SK-N-SH (cell line): Measurements from ENCODE around the gene CPLX3. TPM values are rescaled to one million over a fixed set of nuclear protein-coding genes. Genes with fewer than 3 reads are reported as not detected.

ENCODE experiments used
- CTCF ChIA-PET: fragments of 300-600, 350-600 bp; formaldehyde crosslinking; extraction: SDS; loops from one replicate; lab custom pipeline; 2021; lab: Yijun Ruan, JAX
- POLR2A ChIA-PET: fragments of 350-600 bp; sonication (Branson Sonifier 250); formaldehyde crosslinking; extraction: SDS; loops from one replicate; lab custom pipeline; 2020; ENCODE audit warnings: antibody characterized with exemption, inconsistent platforms; lab: Yijun Ruan, JAX
- DNase-seq: peaks from one replicate; pipeline ENCODE4 v3.0.0; 2012
- H2AFZ ChIP-seq: fragments of 200-600 bp; sonication (generic); 2 replicates; pipeline ENCODE4 v1.8.1; 2016; ENCODE audit warnings: antibody characterized with exemption, mild to moderate bottlenecking, low read depth
- H3F3A ChIP-seq: fragments of 200-600 bp; sonication (generic); replicated peaks from 2 replicates; pipeline ENCODE3; 2016; ENCODE audit warnings: antibody characterized with exemption, mild to moderate bottlenecking; ENCODE audit not compliant: insufficient read depth
- H3K27ac ChIP-seq, 2 experiments: fragments of 200-500 bp in 1 of 2; fragments of 200-600 bp in 1 of 2; sonication (Bioruptor generic) in 1 of 2; sonication (generic), shearing (Covaris generic) in 1 of 2; 2 replicates each; pipeline versions ENCODE4 v1.5.1 to v1.6.1; 2014 to 2016; ENCODE audit warnings: low read depth in 2 of 2, inconsistent platforms in 1 of 2, low read length in 1 of 2, mild to moderate bottlenecking in 1 of 2, mixed read lengths in 1 of 2
- H3K27me3 ChIP-seq: fragments of 200-600 bp; sonication (generic), shearing (Covaris generic); 2 replicates; pipeline ENCODE4 v1.6.1; 2016; ENCODE audit warnings: mixed run types; ENCODE audit not compliant: insufficient read depth
- H3K36me3 ChIP-seq, 2 experiments: fragments of 200-500 bp in 1 of 2; fragments of 200-600 bp in 1 of 2; sonication (Bioruptor generic) in 1 of 2; sonication (generic) in 1 of 2; replicated peaks in 1 of 2; 2 replicates each; pipeline versions ENCODE3 to v1.5.1; 2014 to 2016; ENCODE audit warnings: low read length in 1 of 2, mild to moderate bottlenecking in 1 of 2; ENCODE audit not compliant: insufficient read depth in 2 of 2, control insufficient read depth in 1 of 2
- H3K4me1 ChIP-seq, 2 experiments: fragments of 200-500 bp in 1 of 2; fragments of 200-600 bp in 1 of 2; sonication (Bioruptor generic) in 1 of 2; sonication (generic), shearing (Covaris generic) in 1 of 2; 2 replicates each; pipeline versions ENCODE4 v1.5.1 to v1.6.1; 2014 to 2016; ENCODE audit warnings: low read depth in 1 of 2, low read length in 1 of 2, mixed run types in 1 of 2; ENCODE audit not compliant: insufficient read depth in 2 of 2, control insufficient read depth in 1 of 2
- H3K4me2 ChIP-seq: fragments of 200-600 bp; sonication (generic), shearing (Covaris generic); 2 replicates; pipeline ENCODE4 v1.6.1; 2017; ENCODE audit warnings: mixed run types
- H3K4me3 ChIP-seq, 2 experiments: fragments of 200-500 bp in 1 of 2; fragments of 200-600 bp in 1 of 2; sonication (Bioruptor generic) in 1 of 2; sonication (generic), shearing (Covaris generic) in 1 of 2; 2 replicates each; pipeline versions ENCODE4 v1.5.1 to v1.8.1; 2014 to 2016; ENCODE audit warnings: low read depth in 2 of 2, inconsistent platforms in 1 of 2, low read length in 1 of 2, mild to moderate bottlenecking in 1 of 2, mixed read lengths in 1 of 2, moderate library complexity in 1 of 2
- H3K79me2 ChIP-seq: fragments of 200-600 bp; sonication (generic); 2 replicates; pipeline ENCODE4 v1.8.1; 2017; ENCODE audit warnings: mild to moderate bottlenecking; ENCODE audit not compliant: insufficient read depth
- H3K9ac ChIP-seq: fragments of 200-600 bp; sonication (generic); 2 replicates; pipeline ENCODE4 v1.6.1; 2017; ENCODE audit warnings: mixed run types
- H3K9me2 ChIP-seq: fragments of 200-600 bp; sonication (generic); 2 replicates; pipeline ENCODE4 v1.6.1; 2017; ENCODE audit warnings: mixed run types
- H3K9me3 ChIP-seq: fragments of 200-600 bp; sonication (generic); 2 replicates; pipeline ENCODE4 v1.6.1; 2017; ENCODE audit warnings: mixed run types, mild to moderate bottlenecking, moderate library complexity
- H4K20me1 ChIP-seq: fragments of 200-600 bp; sonication (generic); 2 replicates; pipeline ENCODE4 v1.6.1; 2017; ENCODE audit warnings: mild to moderate bottlenecking, mixed run types; ENCODE audit not compliant: insufficient read depth
- CTCF ChIP-seq: fragments of 200-600 bp; sonication (generic); IDR thresholded peaks from 2 replicates; pipeline ENCODE4 v1.6.1; 2017; ENCODE audit warnings: antibody characterized with exemption, mild to moderate bottlenecking, moderate library complexity
- FOSL2 ChIP-seq: IDR thresholded peaks from 2 replicates; pipeline ENCODE4 v1.4.0; 2012; ENCODE audit warnings: low read depth, mild to moderate bottlenecking, moderate library complexity, borderline replicate concordance
- JUND ChIP-seq: IDR thresholded peaks from 2 replicates; pipeline ENCODE4 v1.4.0; 2012
- NFIC ChIP-seq: IDR thresholded peaks from 2 replicates; pipeline ENCODE4 v1.4.0; 2012; ENCODE audit warnings: borderline replicate concordance
- NRF1 ChIP-seq: IDR thresholded peaks from 2 replicates; pipeline ENCODE4 v1.6.1; 2012; ENCODE audit warnings: low read depth, mild to moderate bottlenecking, low read length
- PBX3 ChIP-seq: IDR thresholded peaks from 2 replicates; pipeline ENCODE4; 2012
- POLR2AphosphoS5 ChIP-seq: IDR thresholded peaks from 2 replicates; pipeline ENCODE4 v1.6.1; 2012; ENCODE audit warnings: low read depth, low read length
- RAD21 ChIP-seq: IDR thresholded peaks from 2 replicates; pipeline ENCODE4 v1.6.1; 2012; ENCODE audit warnings: mild to moderate bottlenecking, low read length
- RCOR1 ChIP-seq: fragments of 150-350 bp; IDR thresholded peaks from 2 replicates; pipeline ENCODE4 v1.6.1; 2017; ENCODE audit warnings: antibody characterized with exemption, low read length
- TAF1 ChIP-seq: IDR thresholded peaks from 2 replicates; pipeline ENCODE4 v1.6.1; 2012; ENCODE audit warnings: low read depth, mild to moderate bottlenecking, low read length, moderate library complexity, borderline replicate concordance
- TCF12 ChIP-seq: IDR thresholded peaks from 2 replicates; pipeline ENCODE4 v1.4.0; 2012
- TEAD4 ChIP-seq: IDR thresholded peaks from 2 replicates; pipeline ENCODE4 v1.4.0; 2012; ENCODE audit warnings: mild to moderate bottlenecking, borderline replicate concordance; ENCODE audit not compliant: insufficient read depth
- YY1 ChIP-seq: IDR thresholded peaks from 2 replicates; pipeline ENCODE4 v1.4.0; 2012; ENCODE audit warnings: low read depth, mild to moderate bottlenecking
- ZBTB33 ChIP-seq: IDR thresholded peaks from 2 replicates; pipeline ENCODE4 v1.4.0; 2012; ENCODE audit warnings: low read depth, borderline replicate concordance
- WGBS: methylation state at CpG from one replicate; pipeline ENCODE4 v1.1.6; 2017; ENCODE audit warnings: low lambda C conversion rate; 5-methylcytosine and 5-hydroxymethylcytosine counted together
- polyA plus RNA-seq, 3 experiments: library from polyadenylated mRNA; depleted of rRNA; stranded (reverse); fragments of >200 nt; gene quantifications; 2 replicates each; pipeline ENCODE4 v1.2.3, GENCODE V29; 2012
- TF ChIP-seq, protein P1 (sequence below): fragments of 150-350 bp; IDR thresholded peaks from 2 replicates; pipeline ENCODE4 v1.6.1; 2016; ENCODE audit warnings: mild to moderate bottlenecking, low read depth, low read length

Gene CPLX3
- polyA plus RNA-seq, 1 of the 3 experiments (the other 2 are of a cell fraction): not detected

DNA sequence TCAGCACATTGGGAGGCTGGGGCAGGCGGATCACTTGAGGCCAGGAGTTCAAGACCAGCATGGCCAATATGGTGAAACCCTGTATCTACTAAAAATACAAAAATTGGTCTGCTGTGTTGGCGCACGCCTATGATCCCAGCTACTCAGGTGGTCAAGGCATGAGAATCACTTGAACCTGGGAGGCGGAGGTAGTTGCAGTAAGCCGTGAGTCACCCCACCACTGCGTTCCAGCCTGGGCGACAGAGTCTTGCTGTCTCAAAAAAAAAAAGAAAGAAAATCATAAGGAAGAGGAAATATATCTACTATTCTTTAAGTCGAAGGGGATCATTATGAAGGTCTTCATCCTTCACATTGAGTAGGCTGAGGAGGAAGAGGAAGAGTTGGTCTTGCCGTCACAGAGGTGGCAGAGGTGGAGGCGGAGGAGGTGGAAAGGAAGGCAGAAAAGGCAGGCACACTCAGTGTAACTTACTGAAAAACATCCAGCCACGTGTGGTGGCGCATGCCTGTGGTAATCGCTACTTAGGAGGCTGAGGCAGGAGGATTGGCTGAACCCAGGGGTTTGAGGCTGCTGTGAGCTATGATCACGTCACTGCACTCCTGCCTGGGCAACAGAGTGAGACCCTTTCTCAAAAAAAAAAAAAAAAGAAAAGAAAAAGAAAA is 30.3 kb upstream of the CPLX3 start:
- WGBS: 97% methylated on average over 14 of the region's 14 CpGs
- ChIA-PET CTCF (interaction anchor here (1.8 to 4.6 kb wide), 5 partner anchors 8 to 27 kb away, joined by 5 to 40 read pairs (median 14); partner anchors contain the start of gene CSK), POLR2A (no interaction called here)
- Histone ChIP-seq H3K79me2 (peaks cover 60% of the 10 kb centered on the region), H3K36me3 (peaks cover 0 to 26% of the 10 kb centered on the region in 2 experiments)
- TF ChIP-seq POLR2AphosphoS5 (no peak), RAD21 (no peak), TCF12 (no peak), RCOR1 (no peak), JUND (no peak), PBX3 (no peak), TAF1 (no peak), NFIC (no peak), YY1 (no peak), NRF1 (no peak)
- TF ChIP-seq, protein P1, sequence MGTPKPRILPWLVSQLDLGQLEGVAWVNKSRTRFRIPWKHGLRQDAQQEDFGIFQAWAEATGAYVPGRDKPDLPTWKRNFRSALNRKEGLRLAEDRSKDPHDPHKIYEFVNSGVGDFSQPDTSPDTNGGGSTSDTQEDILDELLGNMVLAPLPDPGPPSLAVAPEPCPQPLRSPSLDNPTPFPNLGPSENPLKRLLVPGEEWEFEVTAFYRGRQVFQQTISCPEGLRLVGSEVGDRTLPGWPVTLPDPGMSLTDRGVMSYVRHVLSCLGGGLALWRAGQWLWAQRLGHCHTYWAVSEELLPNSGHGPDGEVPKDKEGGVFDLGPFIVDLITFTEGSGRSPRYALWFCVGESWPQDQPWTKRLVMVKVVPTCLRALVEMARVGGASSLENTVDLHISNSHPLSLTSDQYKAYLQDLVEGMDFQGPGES: no peak
- TF ChIP-seq, all 33 proteins: peak for 0
- Histone ChIP-seq H2AFZ (no peak overlapping the region), H3K9ac (no peak overlapping the region), H3K27me3 (no peaks in the 10 kb centered on the region), H3K4me2 (no peak overlapping the region), H3K9me3 (no peaks in the 10 kb centered on the region), H4K20me1 (peaks cover 77% of the 10 kb centered on the region), H3K4me3 (no peak overlapping the region), H3K27ac (no peak overlapping the region), H3K9me2 (no peaks in the 10 kb centered on the region), H3F3A (peaks cover 2% of the 10 kb centered on the region), H3K4me1 (peaks cover 0 to 19% of the 10 kb centered on the region in 2 experiments; a peak in 2 of 4 replicates)
- DNase-seq: no peak

DNA sequence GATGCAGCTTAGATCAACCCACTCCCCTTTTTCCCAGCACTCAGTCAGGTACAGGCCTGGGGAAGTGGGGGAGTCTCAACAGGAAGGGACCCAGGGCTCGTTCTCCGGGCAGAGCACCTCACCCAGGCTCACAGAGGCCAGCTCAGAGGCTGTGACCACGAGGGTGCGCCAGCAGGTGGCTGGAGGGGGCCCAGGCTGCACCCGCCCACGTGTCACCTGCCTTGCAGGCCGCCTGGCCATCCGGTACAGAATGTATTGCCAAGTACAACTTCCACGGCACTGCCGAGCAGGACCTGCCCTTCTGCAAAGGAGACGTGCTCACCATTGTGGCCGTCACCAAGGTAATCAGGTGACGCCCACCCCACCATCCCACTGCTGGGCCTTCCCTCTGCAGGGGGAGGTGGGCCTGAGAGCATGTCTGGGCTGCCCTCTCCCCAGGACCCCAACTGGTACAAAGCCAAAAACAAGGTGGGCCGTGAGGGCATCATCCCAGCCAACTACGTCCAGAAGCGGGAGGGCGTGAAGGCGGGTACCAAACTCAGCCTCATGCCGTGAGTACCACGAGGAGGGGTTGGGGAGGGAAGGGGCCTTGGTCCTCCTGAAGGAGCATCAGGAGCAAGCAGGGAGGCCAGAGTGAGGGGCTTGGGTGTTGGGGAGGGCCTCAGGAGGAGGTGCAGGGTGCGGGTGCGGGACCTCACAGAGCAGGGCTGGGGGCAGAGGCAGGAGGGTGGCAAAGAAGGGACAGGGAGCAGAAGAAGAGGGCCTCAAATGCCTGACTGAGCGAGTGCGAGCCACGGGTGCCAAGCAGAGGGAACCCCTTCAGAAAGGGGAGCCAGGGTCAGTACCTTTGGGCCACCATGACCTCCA is 27.8 kb upstream of the CPLX3 start:
- Histone ChIP-seq H3F3A (no peaks in the 10 kb centered on the region), H3K4me1 (no peaks in the 10 kb centered on the region), H3K9ac (no peak overlapping the region), H2AFZ (no peak overlapping the region), H3K79me2 (peaks cover 35% of the 10 kb centered on the region), H4K20me1 (peaks cover 56% of the 10 kb centered on the region), H3K27ac (no peak overlapping the region; a peak in 1 of 4 replicates), H3K36me3 (peaks cover 0 to 50% of the 10 kb centered on the region in 2 experiments), H3K4me3 (no peak overlapping the region), H3K9me2 (no peaks in the 10 kb centered on the region), H3K4me2 (no peak overlapping the region), H3K27me3 (no peaks in the 10 kb centered on the region), H3K9me3 (no peaks in the 10 kb centered on the region)
- no peak for DNase-seq
- ChIA-PET POLR2A (no interaction called here), CTCF (interaction anchor here (0.8 to 3.0 kb wide), 19 partner anchors 9 to 166 kb away, joined by 3 to 43 read pairs (median 8); partner anchors contain the start of genes CSK and ULK3)
- WGBS: 93% methylated on average over 18 of the region's 25 CpGs
- no peak for TF ChIP-seq CTCF
- no peak for TF ChIP-seq RCOR1
- no peak for TF ChIP-seq PBX3
- no peak for TF ChIP-seq FOSL2
- TF ChIP-seq TCF12: no peak
- TF ChIP-seq TEAD4: no peak
- TF ChIP-seq JUND: no peak
- no peak for TF ChIP-seq ZBTB33
- TF ChIP-seq, protein P1: no peak
- TF ChIP-seq YY1: no peak
